Peyer's patch (tissue), 4 donors: Measurements from ENCODE around the gene DARS1.
A peak's percentile ranks its signal among the peaks of the same experiment; 100 is the strongest.

Experiments used
- CTCF ChIP-seq, 6 experiments: fragments of 450-650 bp in 4 of 6; fragments of 200-600 bp in 2 of 6; sonication (generic) in 1 of 6; IDR thresholded peaks; one replicate each; pipeline ENCODE4 v1.5.1; 2017 to 2019; ENCODE audit warnings: antibody characterized with exemption in 6 of 6, mild to moderate bottlenecking in 3 of 6, moderate library complexity in 1 of 6
- POLR2A ChIP-seq, 2 donors: fragments of 450-650 bp; IDR thresholded peaks; one replicate each; pipeline ENCODE4 v1.5.1; 2017; ENCODE audit warnings: antibody characterized with exemption in 2 of 2, mild to moderate bottlenecking in 2 of 2, moderate library complexity in 2 of 2

- TF ChIP-seq CTCF (IDR thresholded peaks at IDR 0.05) (peak in 1 of 6 experiments; percentile 30), POLR2A (IDR thresholded peaks at IDR 0.05) (no peak)
Measured at GRCh38 chr2:135997380-135997779, 12.0 kb upstream of the DARS1 start.
